Activated B cell treated with CpG ODN at 0.5 μM for 24 hours (primary cell): Measurements from ENCODE around the gene NDRG3. TPM values are rescaled to one million over a fixed set of nuclear protein-coding genes. Genes with fewer than 3 reads are reported as not detected.
"Not testable (repeated sequence)": the region's sequence is repeated elsewhere in the genome, so short reads cannot be mapped to it uniquely, and the experiment has no call there.

Experiments used
- ATAC-seq: fragments of 200-7000 bp; cut with Tn5 transposase; one replicate; pipeline ENCODE4 v1.10.0; 2021; ENCODE audit warnings: low read depth, mild to moderate bottlenecking, moderate library complexity
- CTCF ChIA-PET: fragments of 350-600 bp; sonication (Branson Sonifier 250); formaldehyde crosslinking; loops from one replicate; lab custom pipeline; 2021; ENCODE audit warnings: antibody characterized with exemption; lab: Charles Lee
- POLR2A ChIA-PET: fragments of 350-600 bp; sonication (Branson Sonifier 250); formaldehyde crosslinking; loops from one replicate; lab custom pipeline; 2021; ENCODE audit warnings: antibody characterized with exemption; lab: Charles Lee
- DNase-seq: peaks from one replicate; pipeline ENCODE4 v3.0.0; 2022
- H3K27ac Mint-ChIP-seq: one replicate; pipeline ENCODE4 v1.8.0; 2020; ENCODE audit warnings: mixed read lengths
- H3K27me3 Mint-ChIP-seq: one replicate; pipeline ENCODE4 v1.8.0; 2021; ENCODE audit warnings: mixed read lengths
- H3K36me3 Mint-ChIP-seq: one replicate; pipeline ENCODE4 v1.8.0; 2021; ENCODE audit warnings: low read depth, mixed read lengths
- H3K4me1 Mint-ChIP-seq: one replicate; pipeline ENCODE4 v1.8.0; 2021; ENCODE audit warnings: mixed read lengths
- H3K4me3 Mint-ChIP-seq: one replicate; pipeline ENCODE4 v1.8.0; 2020; ENCODE audit warnings: mild to moderate bottlenecking, mixed read lengths
- H3K9me3 Mint-ChIP-seq: one replicate; pipeline ENCODE4 v1.8.0; 2020; ENCODE audit warnings: mixed read lengths
- intact Hi-C: fragments of 100-400 bp; cut with micrococcal nuclease; formaldehyde crosslinking; loops from one replicate; pipeline ENCODE4 v1.15.1; 2024
- total RNA-seq: library from RNA; stranded (reverse); gene quantifications from 2 replicates; pipeline ENCODE4 v1.2.3, GENCODE V29; 2022
- TF ChIP-seq, protein P1 (sequence below): fragments of 200-600 bp; IDR thresholded peaks from one replicate; pipeline ENCODE4 v1.8.0; 2022; ENCODE audit warnings: antibody characterized with exemption, mild to moderate bottlenecking

NDRG3 gene
- total RNA-seq, 1 donor from 2014 or later = 21.4 TPM

DNA sequence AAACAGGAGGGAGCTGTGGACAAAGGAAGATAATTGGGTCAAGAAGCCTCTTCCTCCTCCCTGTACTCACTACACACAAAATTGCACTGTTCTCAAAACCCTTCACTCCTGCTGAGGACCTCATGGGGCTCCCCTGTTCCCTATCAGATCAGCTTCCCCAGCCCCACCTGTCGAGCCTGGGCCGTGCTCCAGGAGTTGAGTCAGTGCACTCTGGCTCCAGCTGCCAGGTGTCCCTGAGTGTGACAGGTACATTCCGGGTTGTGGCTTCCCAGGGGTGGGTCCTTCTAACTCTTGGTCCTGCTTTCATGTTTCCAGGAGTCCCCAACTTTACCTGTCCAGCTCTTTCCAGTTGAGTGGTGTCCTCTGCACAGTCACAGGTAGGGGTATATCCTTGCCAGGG is 131.9 kb downstream of the NDRG3 start:
- Mint-ChIP-seq H3K36me3 (peaks cover 62% of the 10 kb centered on the region), H3K9me3 (no peaks in the 10 kb centered on the region), H3K4me3 (no peak overlapping the region), H3K27me3 (no peaks in the 10 kb centered on the region), H3K4me1 (no peaks in the 10 kb centered on the region), H3K27ac (no peak overlapping the region)
- intact Hi-C loops = loop anchor here (2.0 kb wide), 1 partner anchor 249 kb away; a partner anchor contains a TSS
- ChIA-PET CTCF (interaction anchor here (1.0 to 1.9 kb wide), 3 partner anchors 10 to 270 kb away, joined by 3 to 6 read pairs (median 3); no protein-coding TSS in a partner anchor), POLR2A (interaction anchor here (0.6 kb wide), 1 partner anchor 270 kb away, joined by 4 read pairs; no protein-coding TSS in a partner anchor)
- no peak for ATAC-seq
- TF ChIP-seq, protein P1, sequence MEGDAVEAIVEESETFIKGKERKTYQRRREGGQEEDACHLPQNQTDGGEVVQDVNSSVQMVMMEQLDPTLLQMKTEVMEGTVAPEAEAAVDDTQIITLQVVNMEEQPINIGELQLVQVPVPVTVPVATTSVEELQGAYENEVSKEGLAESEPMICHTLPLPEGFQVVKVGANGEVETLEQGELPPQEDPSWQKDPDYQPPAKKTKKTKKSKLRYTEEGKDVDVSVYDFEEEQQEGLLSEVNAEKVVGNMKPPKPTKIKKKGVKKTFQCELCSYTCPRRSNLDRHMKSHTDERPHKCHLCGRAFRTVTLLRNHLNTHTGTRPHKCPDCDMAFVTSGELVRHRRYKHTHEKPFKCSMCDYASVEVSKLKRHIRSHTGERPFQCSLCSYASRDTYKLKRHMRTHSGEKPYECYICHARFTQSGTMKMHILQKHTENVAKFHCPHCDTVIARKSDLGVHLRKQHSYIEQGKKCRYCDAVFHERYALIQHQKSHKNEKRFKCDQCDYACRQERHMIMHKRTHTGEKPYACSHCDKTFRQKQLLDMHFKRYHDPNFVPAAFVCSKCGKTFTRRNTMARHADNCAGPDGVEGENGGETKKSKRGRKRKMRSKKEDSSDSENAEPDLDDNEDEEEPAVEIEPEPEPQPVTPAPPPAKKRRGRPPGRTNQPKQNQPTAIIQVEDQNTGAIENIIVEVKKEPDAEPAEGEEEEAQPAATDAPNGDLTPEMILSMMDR = no peak
- DNase-seq = no peak

DNA sequence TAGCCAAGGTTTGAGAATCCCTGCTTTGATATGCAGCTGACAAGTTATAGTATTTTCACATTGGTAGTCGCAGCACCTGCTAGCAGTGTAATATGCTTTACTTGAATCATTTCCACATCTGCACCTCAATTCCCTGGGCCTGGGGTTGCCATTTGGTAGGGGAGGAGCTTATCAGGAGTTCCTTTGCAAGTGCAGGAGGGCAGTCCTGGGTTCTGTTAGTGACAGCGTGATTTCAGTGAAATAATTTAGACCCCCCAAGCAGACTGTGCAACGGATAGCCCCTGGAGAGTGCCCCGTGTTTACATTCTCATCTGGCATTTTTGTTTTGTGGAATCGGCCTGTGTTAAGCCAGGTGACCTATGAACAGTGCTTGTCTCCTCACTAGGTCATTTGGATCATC is 134.3 kb downstream of the NDRG3 start:
- H3K4me1 Mint-ChIP-seq = peaks cover 14% of the 10 kb centered on the region
- peaks cover 80% of the 10 kb centered on the region for H3K36me3 Mint-ChIP-seq
- POLR2A ChIA-PET = no interaction called here

DNA sequence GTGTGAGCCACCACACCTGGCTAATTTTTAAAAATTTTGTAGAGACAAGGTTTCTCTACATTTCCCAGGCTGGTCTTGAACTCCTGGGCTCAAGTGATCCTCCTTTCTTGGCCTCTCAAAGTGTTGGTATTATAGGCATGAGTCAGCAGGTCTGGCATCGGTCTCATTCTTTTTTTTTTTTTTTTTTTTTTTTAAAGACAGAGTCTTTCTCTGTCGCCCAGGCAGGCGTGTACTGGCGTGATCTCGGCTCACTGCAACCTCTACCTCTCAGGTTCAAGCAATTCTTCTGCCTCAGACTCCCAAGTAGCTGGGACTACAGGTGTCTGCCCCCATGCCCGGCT is 137.5 kb downstream of the NDRG3 start:
- POLR2A ChIA-PET = interaction anchor here (0.6 to 0.7 kb wide), 3 partner anchors 37 to 255 kb away, joined by 6 to 8 read pairs (median 7); a partner anchor contains a TSS
- CTCF ChIA-PET, ATAC-seq, DNase-seq, H3K27ac Mint-ChIP-seq, H3K27me3 Mint-ChIP-seq, H3K9me3 Mint-ChIP-seq, H3K4me3 Mint-ChIP-seq: not testable (repeated sequence)
- intact Hi-C loops = loop anchor here (10.0 kb wide), 1 partner anchor 654 kb away; the partner anchor contains the start of gene SCAND1
- peaks cover 66% of the 10 kb centered on the region for H3K36me3 Mint-ChIP-seq
- peaks cover 40% of the 10 kb centered on the region for H3K4me1 Mint-ChIP-seq

More for the DNA sequence above, 134.3 kb downstream of the NDRG3 start:
- Mint-ChIP-seq H3K27ac (no peak overlapping the region), H3K9me3 (no peaks in the 10 kb centered on the region), H3K4me3 (no peak overlapping the region), H3K27me3 (no peaks in the 10 kb centered on the region)
- ATAC-seq (no peak), DNase-seq (no peak)
- TF ChIP-seq, protein P1 = no peak
- intact Hi-C loops = loop anchor here (1.0 to 2.0 kb wide), 3 partner anchors 143 to 276 kb away; a partner anchor contains a TSS
- CTCF ChIA-PET = interaction anchor here (0.6 to 2.2 kb wide), 5 partner anchors 50 to 562 kb away, joined by 3 to 17 read pairs (median 4); no protein-coding TSS in a partner anchor

DNA sequence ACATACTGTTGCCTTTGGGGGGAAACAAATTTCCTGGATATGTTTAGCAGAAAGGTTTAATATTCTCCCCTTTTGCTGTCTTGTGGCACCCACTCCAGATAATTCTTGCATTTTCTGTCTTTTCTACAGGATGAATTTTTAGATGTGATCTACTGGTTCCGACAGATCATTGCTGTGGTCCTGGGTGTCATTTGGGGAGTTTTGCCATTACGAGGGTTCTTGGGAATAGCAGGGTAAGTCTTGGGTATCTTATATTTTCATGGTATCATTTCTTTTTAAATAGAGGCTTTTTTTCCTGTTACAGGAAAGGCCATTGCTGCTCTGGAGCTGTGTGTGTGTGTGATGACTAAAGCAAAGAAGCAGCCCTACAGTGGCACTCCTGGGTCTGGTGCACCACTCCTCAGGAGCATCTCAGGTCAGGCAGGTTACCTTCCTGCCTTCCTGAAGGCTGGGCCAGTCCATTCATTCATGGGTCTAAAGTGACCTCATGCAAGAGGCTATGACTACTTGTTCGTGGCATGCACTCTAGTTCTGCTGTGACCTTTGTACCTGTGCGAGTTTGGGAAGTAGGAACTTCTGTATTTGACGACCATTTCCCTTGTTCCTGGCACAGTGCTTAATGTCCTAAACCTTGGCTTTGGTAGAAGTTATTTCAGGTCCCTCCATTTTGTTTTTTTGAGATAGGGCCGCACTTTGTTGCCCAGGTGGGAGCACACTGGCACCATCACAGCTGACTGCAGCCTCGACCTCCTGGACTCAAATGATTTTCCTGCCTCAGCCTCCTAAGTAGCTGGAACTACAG is 138.1 kb downstream of the NDRG3 start:
- no peaks in the 10 kb centered on the region for H3K9me3 Mint-ChIP-seq

More for the DNA sequence above, 138.1 kb downstream of the NDRG3 start:
- ChIA-PET CTCF (no interaction called here), POLR2A (interaction anchor here (0.6 to 0.7 kb wide), 3 partner anchors 37 to 129 kb away, joined by 3 to 8 read pairs (median 7); no protein-coding TSS in a partner anchor)
- DNase-seq (no peak), ATAC-seq (no peak)
- TF ChIP-seq, protein P1 = no peak
- Mint-ChIP-seq H3K27ac (no peak overlapping the region), H3K4me3 (peak overlapping the region; percentile 24), H3K36me3 (peaks cover 60% of the 10 kb centered on the region), H3K27me3 (no peaks in the 10 kb centered on the region), H3K4me1 (peaks cover 40% of the 10 kb centered on the region)
- intact Hi-C loops = loop anchor here (10.0 kb wide), 1 partner anchor 653 kb away; the partner anchor contains the start of gene SCAND1
